ENCODE results near the gene ROM1.

The ROM1 gene

GRCh38 chr11:62593434-62594044, 19.5 kb upstream of the ROM1 start:
- TF ChIP-seq ZNF384 (IDR thresholded peaks at IDR 0.05): no peak
- TF ChIP-seq HDGF (IDR thresholded peaks at IDR 0.05; ENCODE audit: borderline replicate concordance): no peak
- TF ChIP-seq ARNT (IDR thresholded peaks at IDR 0.05): no peak
- no peak for TF ChIP-seq PKNOX1 (IDR thresholded peaks at IDR 0.05)
- TF ChIP-seq SUZ12 (IDR thresholded peaks at IDR 0.05): no peak
- TF ChIP-seq LEF1 (IDR thresholded peaks at IDR 0.05; ENCODE audit: borderline replicate concordance): no peak
- no peak for TF ChIP-seq SP1 (IDR thresholded peaks at IDR 0.05)
- no peak for TF ChIP-seq FOXM1 (IDR thresholded peaks at IDR 0.05; ENCODE audit: borderline replicate concordance)
- no peak for TF ChIP-seq BHLHE40 (IDR thresholded peaks at IDR 0.05; ENCODE audit: borderline replicate concordance)
- TF ChIP-seq TARDBP (IDR thresholded peaks at IDR 0.05): no peak
- TF ChIP-seq FOXK2 (IDR thresholded peaks at IDR 0.05): no peak
- TF ChIP-seq L3MBTL2 (conservative IDR thresholded peaks at IDR 0.05): no peak
- TF ChIP-seq FOXA1 (IDR thresholded peaks at IDR 0.05): no peak
- TF ChIP-seq CTBP1 (IDR thresholded peaks at IDR 0.05; ENCODE audit: borderline replicate concordance): no peak
- peak; percentile 63 for DNase-seq (ENCODE audit: extremely low spot score)
- POLR2A ChIA-PET: interaction anchor here (0.8 to 5.8 kb wide), 16 partner anchors 7 to 288 kb away, joined by 3 to 168 read pairs (median 14); partner anchors contain the start of genes B3GAT3, C11orf98, CSKMT and EEF1G
- CTCF ChIA-PET: interaction anchor here (0.8 to 1.3 kb wide), 3 partner anchors 8 to 78 kb away, joined by 5 to 9 read pairs (median 5); partner anchors contain the start of genes EML3, MTA2 and UQCC3

- no peak for TF ChIP-seq SP1 (IDR thresholded peaks at IDR 0.05)
- no peak for TF ChIP-seq ELF4 (IDR thresholded peaks at IDR 0.05)
- no peak for TF ChIP-seq SUZ12 (IDR thresholded peaks at IDR 0.05)
- TF ChIP-seq BHLHE40 (IDR thresholded peaks at IDR 0.05; ENCODE audit: borderline replicate concordance): no peak
- no peak for TF ChIP-seq PKNOX1 (IDR thresholded peaks at IDR 0.05)
- no peak for TF ChIP-seq L3MBTL2 (conservative IDR thresholded peaks at IDR 0.05)
- no peak for TF ChIP-seq HDGF (IDR thresholded peaks at IDR 0.05; ENCODE audit: borderline replicate concordance)
- no peak for TF ChIP-seq LEF1 (IDR thresholded peaks at IDR 0.05; ENCODE audit: borderline replicate concordance)
- no peak for TF ChIP-seq FOXK2 (IDR thresholded peaks at IDR 0.05)
- no peak for TF ChIP-seq TARDBP (IDR thresholded peaks at IDR 0.05)
- no peak for TF ChIP-seq ZNF384 (IDR thresholded peaks at IDR 0.05)
- no peak for TF ChIP-seq FOXM1 (IDR thresholded peaks at IDR 0.05; ENCODE audit: borderline replicate concordance)
- TF ChIP-seq FOXA1 (IDR thresholded peaks at IDR 0.05): no peak
- no peak for TF ChIP-seq CTBP1 (IDR thresholded peaks at IDR 0.05; ENCODE audit: borderline replicate concordance)
- TF ChIP-seq ARNT (IDR thresholded peaks at IDR 0.05): no peak
- no peak for TF ChIP-seq NFRKB (IDR thresholded peaks at IDR 0.05)
- ChIA-PET POLR2A (interaction anchor here (1.2 to 5.8 kb wide), 2 partner anchors 16 to 101 kb away, joined by 4 to 168 read pairs; partner anchors contain the start of gene EEF1G), CTCF (interaction anchor here (0.5 to 0.6 kb wide), 2 partner anchors 173 to 649 kb away, joined by 3 to 5 read pairs; no protein-coding TSS in a partner anchor)
- no peak for DNase-seq (ENCODE audit: extremely low spot score)
Measured at GRCh38 chr11:62595124-62595523, 17.9 kb upstream of the ROM1 start.

GRCh38 chr11:62599069-62599696, 13.9 kb upstream of the ROM1 start:
- peak; percentile 91 for DNase-seq (ENCODE audit: extremely low spot score)
- POLR2A ChIA-PET: interaction anchor here (0.8 to 3.4 kb wide), 8 partner anchors 7 to 282 kb away, joined by 3 to 105 read pairs (median 3); partner anchors contain the start of genes B3GAT3, EEF1G, INTS5 and TUT1
- peak; percentile 61; the same call in 1 of the 2 replicates for TF ChIP-seq HDGF (IDR thresholded peaks at IDR 0.05; ENCODE audit: borderline replicate concordance)
- TF ChIP-seq FOXM1 (IDR thresholded peaks at IDR 0.05; ENCODE audit: borderline replicate concordance): no peak
- CTCF ChIA-PET: interaction anchor here (1.3 kb wide), 1 partner anchor 13 kb away, joined by 4 read pairs; no protein-coding TSS in a partner anchor

GRCh38 chr11:62599901-62600300, 13.2 kb upstream of the ROM1 start:
- DNase-seq (ENCODE audit: extremely low spot score): no peak
- TF ChIP-seq BHLHE40 (IDR thresholded peaks at IDR 0.05; ENCODE audit: borderline replicate concordance): no peak
- TF ChIP-seq NFRKB (IDR thresholded peaks at IDR 0.05): no peak
- no peak for TF ChIP-seq PKNOX1 (IDR thresholded peaks at IDR 0.05)
- no peak for TF ChIP-seq LEF1 (IDR thresholded peaks at IDR 0.05; ENCODE audit: borderline replicate concordance)
- no peak for TF ChIP-seq SP1 (IDR thresholded peaks at IDR 0.05)
- TF ChIP-seq HDGF (IDR thresholded peaks at IDR 0.05; ENCODE audit: borderline replicate concordance): no peak
- ChIA-PET POLR2A (interaction anchor here (0.8 to 3.4 kb wide), 13 partner anchors 8 to 282 kb away, joined by 3 to 105 read pairs (median 7); partner anchors contain the start of genes B3GAT3, C11orf98, CSKMT and EEF1G), CTCF (interaction anchor here (1.0 to 2.1 kb wide), 2 partner anchors 8 to 12 kb away, joined by 4 to 9 read pairs; partner anchors contain the start of gene TUT1)

GRCh38 chr11:62600367-62601121, 12.5 kb upstream of the ROM1 start:
- CTCF ChIA-PET: interaction anchor here (1.0 to 2.1 kb wide), 2 partner anchors 9 to 11 kb away, joined by 4 to 9 read pairs; partner anchors contain the start of gene TUT1
- POLR2A ChIA-PET: interaction anchor here (0.7 to 3.4 kb wide), 11 partner anchors 9 to 127 kb away, joined by 3 to 105 read pairs (median 8); partner anchors contain the start of genes B3GAT3, C11orf98, CSKMT and EEF1G
- no peak for DNase-seq (ENCODE audit: extremely low spot score)
- TF ChIP-seq BHLHE40 (IDR thresholded peaks at IDR 0.05; ENCODE audit: borderline replicate concordance): no peak
- TF ChIP-seq SUZ12 (IDR thresholded peaks at IDR 0.05): no peak
- no peak for TF ChIP-seq LEF1 (IDR thresholded peaks at IDR 0.05; ENCODE audit: borderline replicate concordance)
- TF ChIP-seq PKNOX1 (IDR thresholded peaks at IDR 0.05): no peak
- TF ChIP-seq FOXK2 (IDR thresholded peaks at IDR 0.05): no peak
